ENCODE results near the gene PANK1. TPM values are rescaled to one million over a fixed set of nuclear protein-coding genes. Genes with fewer than 3 reads are reported as not detected.

PANK1 gene
- total RNA-seq, 1 experiment from 2014 or later = 33.2 TPM

- no peak overlapping the region for H4K91ac ChIP-seq (ENCODE audit: insufficient read length, low read depth, low read length)
- peaks cover 13 to 18% of the 10 kb centered on the region in 2 experiments for H3K4me1 Mint-ChIP-seq
- no peak overlapping the region for H3K27ac Mint-ChIP-seq
- no peak overlapping the region for H2BK120ac ChIP-seq (ENCODE audit: low read depth, low read length, poor library complexity, severe bottlenecking)
- no peaks in the 10 kb centered on the region for H3K79me1 ChIP-seq (ENCODE audit: insufficient read depth, low read depth, low read length, poor library complexity, severe bottlenecking)
- H3K4ac ChIP-seq (ENCODE audit: low read depth, low read length) = no peak overlapping the region
- H3K23ac ChIP-seq (ENCODE audit: insufficient read length, low read depth, low read length) = no peak overlapping the region
- no peaks in the 10 kb centered on the region for H3K9me3 ChIP-seq (ENCODE audit: control insufficient read depth, low read depth, low read length)
- H3K27me3 ChIP-seq (ENCODE audit: insufficient read depth, low read length) = no peaks in the 10 kb centered on the region
- H3T11ph ChIP-seq (ENCODE audit: low read length) = no peak overlapping the region
- no peak overlapping the region for H2AFZ ChIP-seq (ENCODE audit: low read length)
- H3K27ac ChIP-seq (ENCODE audit: insufficient read length, low read depth, low read length) = no peak overlapping the region
- no peak overlapping the region for H3K4me3 Mint-ChIP-seq
- no CpG with 5 or more reads among the region's 4 CpGs for WGBS (ENCODE audit: extremely low coverage, insufficient read length, low lambda C conversion rate)
- no peak overlapping the region for H4K8ac ChIP-seq (replicated peaks; ENCODE audit: insufficient read length, low read depth, low read length)
- no peaks in the 10 kb centered on the region for H3K4me1 ChIP-seq (ENCODE audit: insufficient read depth, low read length)
- H3K27me3 Mint-ChIP-seq (ENCODE audit: low read depth) = no peaks in the 10 kb centered on the region
- no peak overlapping the region for H2AK5ac ChIP-seq (ENCODE audit: insufficient read length, low read length)
- H3K9me3 Mint-ChIP-seq = no peaks in the 10 kb centered on the region
- no peak overlapping the region for H3K14ac ChIP-seq (ENCODE audit: insufficient read depth, low read length)
- H2BK20ac ChIP-seq (ENCODE audit: low read depth, low read length, poor library complexity, severe bottlenecking) = no peak overlapping the region
- H3K4me2 ChIP-seq (ENCODE audit: insufficient read depth, insufficient read length, low read length) = no peak overlapping the region
- peaks cover 27 to 49% (median 43%) of the 10 kb centered on the region in 3 experiments; a peak in 6 of 7 replicates for H3K36me3 Mint-ChIP-seq (ENCODE audit: insufficient read depth in 1 of 3, low read depth in 3 of 3)
- no peak overlapping the region for H3K56ac ChIP-seq (ENCODE audit: insufficient read length, low read depth, low read length)
- H3K23me2 ChIP-seq (ENCODE audit: insufficient read length, low read depth, low read length, poor library complexity, severe bottlenecking) = no peaks in the 10 kb centered on the region
- no peak overlapping the region for H3K18ac ChIP-seq (ENCODE audit: insufficient read length, low read depth, low read length)
- no peaks in the 10 kb centered on the region for H4K20me1 ChIP-seq (ENCODE audit: control insufficient read depth, insufficient read depth, insufficient read length)
- no peak overlapping the region for H3K9ac ChIP-seq (ENCODE audit: extremely low read depth, insufficient read length, low read length)
- no peak overlapping the region for H2BK5ac ChIP-seq (ENCODE audit: insufficient read length, low read length)
- no peak overlapping the region for H2BK15ac ChIP-seq (ENCODE audit: low read depth, low read length)
- TF ChIP-seq CTCF (conservative IDR thresholded peaks at IDR 0.05) = no peak
- H4K5ac ChIP-seq (ENCODE audit: insufficient read length, low read depth, low read length) = no peak overlapping the region
- H2BK12ac ChIP-seq (ENCODE audit: insufficient read length, low read depth, low read length) = no peak overlapping the region
- H3K79me2 ChIP-seq (ENCODE audit: insufficient read depth, low read length) = no peaks in the 10 kb centered on the region; the same call in 1 of the 2 replicates
- DNase-seq = no peak
Observed at GRCh38 chr10:89611282-89611681, 33.8 kb downstream of the PANK1 start.

Measured in H9 (cell line).